ENCODE measurements around the gene MEN1. TPM values are rescaled to one million over a fixed set of nuclear protein-coding genes. Genes with fewer than 3 reads are reported as not detected.

The MEN1 gene
- total and polyA plus RNA-seq, 5 experiments from 2014 or later = 22.1 to 57.4 (median 50.7) TPM

- POLR2A ChIA-PET = interaction anchor here (0.6 to 45.2 kb wide), 6 partner anchors 1 to 453 kb away, joined by 3 to 2320 read pairs (median 5); partner anchors contain the start of genes MEN1, PYGM, RASGRP2 and SF1
- DNase-seq = no peak
- Mint-ChIP-seq H3K4me3 (peak overlapping the region in 4 of 10 donors; percentile 16 to 50 (median 40)), H3K36me3 (peaks cover 27 to 98% (median 63%) of the 10 kb centered on the region in 3 donors), H3K27me3 (no peaks in the 10 kb centered on the region), H3K27ac (peak overlapping the region in 6 of 10 donors; percentile 11 to 91 (median 66)), H3K9me3 (no peaks in the 10 kb centered on the region), H3K4me1 (peaks cover 36 to 98% (median 91%) of the 10 kb centered on the region in 4 donors)
- no peak for ATAC-seq
These were observed 40.2 kb downstream of the MEN1 start for GRCh38 chr11:64770120-64770519.

- POLR2A ChIA-PET = interaction anchor here (0.6 to 45.2 kb wide), 3 partner anchors 2 to 104 kb away, joined by 3 to 2320 read pairs (median 2320); partner anchors contain the start of genes PYGM, RASGRP2 and SF1
- peaks cover 35 to 98% (median 65%) of the 10 kb centered on the region in 3 donors for H3K36me3 Mint-ChIP-seq
- H3K4me1 Mint-ChIP-seq = peaks cover 43 to 98% (median 91%) of the 10 kb centered on the region in 4 donors
- ATAC-seq = no peak
- H3K27ac Mint-ChIP-seq = peak overlapping the region; percentile 37 to 99 (median 88)
- no peaks in the 10 kb centered on the region for H3K27me3 Mint-ChIP-seq
- H3K4me3 Mint-ChIP-seq = peak overlapping the region in 6 of 10 donors; percentile 9 to 67 (median 41)
- peak in 1 of 10 donors; percentile 1 for DNase-seq
- H3K9me3 Mint-ChIP-seq = no peaks in the 10 kb centered on the region
These were observed 41.1 kb downstream of the MEN1 start for GRCh38 chr11:64769283-64769682.

DNA sequence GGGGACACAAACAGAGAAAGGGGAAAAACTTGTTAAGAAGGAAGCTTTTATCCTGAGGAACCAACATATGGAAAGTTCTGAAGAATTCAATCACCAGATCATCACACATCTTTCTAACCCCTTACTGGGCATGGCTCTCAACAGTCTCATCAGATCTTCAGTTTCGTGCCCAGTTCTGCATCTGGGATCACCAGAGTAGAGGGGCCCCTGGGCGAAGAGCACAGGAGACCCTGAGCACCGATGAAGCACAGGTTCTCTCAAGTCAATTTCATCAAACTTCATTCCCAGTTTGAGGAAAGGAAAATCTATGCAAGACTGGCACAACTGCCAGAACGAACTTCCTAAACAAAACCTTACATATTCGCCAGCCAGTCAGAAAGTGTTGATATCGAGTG lies 42.1 kb downstream of the MEN1 start:
- H3K36me3 Mint-ChIP-seq = peaks cover 30 to 90% (median 61%) of the 10 kb centered on the region in 3 donors
- ATAC-seq = no peak
- H3K27ac Mint-ChIP-seq = peak overlapping the region; percentile 83 to 99 (median 94)
- peak overlapping the region in 9 of 10 donors; percentile 36 to 88 (median 78) for H3K4me3 Mint-ChIP-seq
- POLR2A ChIA-PET = interaction anchor here (1.2 to 45.2 kb wide), 4 partner anchors 3 to 110 kb away, joined by 3 to 2320 read pairs (median 1163); partner anchors contain the start of genes PYGM, RASGRP2 and SF1
- H3K4me1 Mint-ChIP-seq = peaks cover 46 to 98% (median 93%) of the 10 kb centered on the region in 4 donors
- H3K9me3 Mint-ChIP-seq = no peaks in the 10 kb centered on the region
- no peaks in the 10 kb centered on the region for H3K27me3 Mint-ChIP-seq
- DNase-seq = peak in 1 of 10 donors; percentile 7

- Mint-ChIP-seq H3K27ac (peak overlapping the region; percentile 83 to 99 (median 94)), H3K4me3 (peak overlapping the region; percentile 53 to 88 (median 78)), H3K27me3 (no peaks in the 10 kb centered on the region), H3K36me3 (peaks cover 27 to 90% (median 55%) of the 10 kb centered on the region in 3 donors), H3K9me3 (no peaks in the 10 kb centered on the region), H3K4me1 (peaks cover 49 to 98% (median 93%) of the 10 kb centered on the region in 4 donors)
- ATAC-seq (peak; percentile 15 to 30), DNase-seq (peak; percentile 66 to 93 (median 82))
- POLR2A ChIA-PET = interaction anchor here (1.2 to 45.2 kb wide), 4 partner anchors 3 to 110 kb away, joined by 3 to 2320 read pairs (median 1163); partner anchors contain the start of genes PYGM, RASGRP2 and SF1
These were observed 42.7 kb downstream of the MEN1 start for GRCh38 chr11:64767344-64768299.

- ATAC-seq (no peak), DNase-seq (no peak)
- peaks cover 25 to 87% (median 49%) of the 10 kb centered on the region in 3 donors for H3K36me3 Mint-ChIP-seq
- no peaks in the 10 kb centered on the region for H3K27me3 Mint-ChIP-seq
- peaks cover 50 to 98% (median 93%) of the 10 kb centered on the region in 4 donors for H3K4me1 Mint-ChIP-seq
- no peaks in the 10 kb centered on the region for H3K9me3 Mint-ChIP-seq
- peak overlapping the region; percentile 83 to 99 (median 94) for H3K27ac Mint-ChIP-seq
- H3K4me3 Mint-ChIP-seq = peak overlapping the region in 8 of 10 donors; percentile 38 to 88 (median 78)
- POLR2A ChIA-PET = interaction anchor here (39.5 to 45.2 kb wide), 2 partner anchors 4 to 16 kb away, joined by 2320 read pairs; partner anchors contain the start of genes PYGM, RASGRP2 and SF1
These were observed 43.5 kb downstream of the MEN1 start for GRCh38 chr11:64766881-64767280.

- H3K4me3 Mint-ChIP-seq = peak overlapping the region; percentile 55 to 93 (median 84)
- H3K9me3 Mint-ChIP-seq = no peaks in the 10 kb centered on the region
- no peak for ATAC-seq
- peaks cover 19 to 79% (median 43%) of the 10 kb centered on the region in 3 donors for H3K36me3 Mint-ChIP-seq
- peak overlapping the region; percentile 73 to 99 (median 95) for H3K27ac Mint-ChIP-seq
- DNase-seq = peak in 1 of 10 donors; percentile 26
- H3K4me1 Mint-ChIP-seq = peaks cover 47 to 98% (median 93%) of the 10 kb centered on the region in 4 donors
- POLR2A ChIA-PET = interaction anchor here (2.5 to 45.2 kb wide), 3 partner anchors 5 to 78 kb away, joined by 6 to 2320 read pairs (median 2320); partner anchors contain the start of genes CDC42BPG, PYGM, RASGRP2 and SF1
- no peaks in the 10 kb centered on the region for H3K27me3 Mint-ChIP-seq
These were observed 44.3 kb downstream of the MEN1 start for GRCh38 chr11:64765851-64766665.

DNA sequence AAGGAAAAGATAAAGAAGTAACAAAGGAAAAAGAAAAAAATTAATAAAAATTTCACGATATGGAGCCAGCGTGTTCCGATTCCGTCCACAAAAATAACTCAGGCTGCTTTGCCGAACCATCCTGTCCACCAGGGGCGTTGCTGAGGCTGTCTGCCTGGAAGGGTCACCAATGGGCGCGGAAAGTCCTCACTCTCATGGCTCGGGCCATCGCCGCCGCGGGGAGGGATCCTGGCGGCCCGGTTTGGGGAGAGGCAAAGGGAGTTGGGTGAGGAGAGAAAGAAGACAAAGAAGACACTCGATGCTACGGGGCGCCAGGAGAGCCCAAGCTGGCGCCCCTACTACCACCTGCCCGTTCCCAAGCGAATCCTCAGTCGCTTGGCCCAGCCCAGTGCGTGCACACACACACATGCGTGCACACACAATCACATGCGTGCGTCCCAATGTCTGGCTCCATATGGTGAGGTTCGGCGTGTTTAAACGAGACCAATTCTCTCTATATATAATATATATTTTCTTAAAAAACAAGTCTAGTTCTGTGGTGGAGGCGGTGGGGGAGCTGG lies 45.0 kb downstream of the MEN1 start:
- POLR2A ChIA-PET = interaction anchor here (0.6 to 45.2 kb wide), 6 partner anchors 6 to 734 kb away, joined by 3 to 2320 read pairs (median 5); partner anchors contain the start of genes CDC42BPG, MALAT1, PYGM and RASGRP2
- Mint-ChIP-seq H3K27me3 (no peaks in the 10 kb centered on the region), H3K4me1 (peaks cover 49 to 98% (median 93%) of the 10 kb centered on the region in 4 donors), H3K9me3 (no peaks in the 10 kb centered on the region), H3K4me3 (peak overlapping the region; percentile 68 to 93 (median 84)), H3K36me3 (peaks cover 19 to 74% (median 37%) of the 10 kb centered on the region in 3 donors), H3K27ac (peak overlapping the region; percentile 80 to 99 (median 92))
- DNase-seq = peak in 1 of 10 donors; percentile 41
- ATAC-seq = no peak

DNA sequence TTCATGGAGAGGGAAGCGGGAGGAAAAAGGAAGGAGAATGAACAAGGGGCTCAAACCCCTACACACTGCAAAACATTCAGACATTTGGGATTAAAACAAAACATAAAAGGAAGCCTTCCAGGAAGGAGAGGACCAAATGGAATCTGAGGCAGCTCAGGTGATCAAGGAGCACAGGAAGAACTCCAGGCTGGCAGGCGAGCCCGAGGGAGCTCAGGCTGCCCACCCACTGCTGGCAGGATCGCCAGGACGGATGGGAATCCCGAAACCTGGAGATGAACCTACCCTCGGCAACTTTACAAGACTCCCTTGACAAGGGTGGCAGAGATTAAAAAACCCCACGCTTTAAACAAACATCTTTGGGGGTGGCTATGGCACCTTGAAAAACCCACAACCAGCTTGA lies 45.6 kb downstream of the MEN1 start:
- ATAC-seq (no peak), DNase-seq (no peak)
- Mint-ChIP-seq H3K36me3 (peaks cover 19 to 68% (median 34%) of the 10 kb centered on the region in 3 donors), H3K4me3 (peak overlapping the region; percentile 68 to 93 (median 84)), H3K9me3 (no peaks in the 10 kb centered on the region), H3K27ac (peak overlapping the region; percentile 83 to 99 (median 92)), H3K4me1 (peaks cover 52 to 100% (median 95%) of the 10 kb centered on the region in 4 donors), H3K27me3 (no peaks in the 10 kb centered on the region)
- POLR2A ChIA-PET = interaction anchor here (0.6 to 45.2 kb wide), 12 partner anchors 6 to 734 kb away, joined by 3 to 2320 read pairs (median 6); partner anchors contain the start of genes CDC42BPG, EHD1, MALAT1 and MEN1

- ATAC-seq = peak; percentile 62 to 76
- peak; percentile 54 to 94 (median 82) for DNase-seq
- POLR2A ChIA-PET = interaction anchor here (0.7 to 45.2 kb wide), 15 partner anchors 7 to 733 kb away, joined by 3 to 2320 read pairs (median 5); partner anchors contain the start of genes CDC42BPG, EHD1, MAP4K2 and MEN1
- H3K9me3 Mint-ChIP-seq = no peaks in the 10 kb centered on the region
- H3K36me3 Mint-ChIP-seq = peaks cover 14 to 62% (median 28%) of the 10 kb centered on the region in 3 donors
- peak overlapping the region; percentile 83 to 99 (median 92) for H3K27ac Mint-ChIP-seq
- H3K4me1 Mint-ChIP-seq = peaks cover 52 to 100% (median 95%) of the 10 kb centered on the region in 4 donors
- H3K4me3 Mint-ChIP-seq = peak overlapping the region; percentile 68 to 93 (median 84)
- no peaks in the 10 kb centered on the region for H3K27me3 Mint-ChIP-seq
These were observed 46.2 kb downstream of the MEN1 start for GRCh38 chr11:64764040-64764611.

GRCh38 chr11:64763526-64764039 lies 46.8 kb downstream of the MEN1 start:
- H3K4me1 Mint-ChIP-seq = peaks cover 51 to 98% (median 94%) of the 10 kb centered on the region in 4 donors
- peak; percentile 3 for ATAC-seq
- peaks cover 14 to 56% (median 25%) of the 10 kb centered on the region in 3 donors for H3K36me3 Mint-ChIP-seq

More at GRCh38 chr11:64763526-64764039, 46.8 kb downstream of the MEN1 start:
- POLR2A ChIA-PET = interaction anchor here (0.7 to 45.2 kb wide), 15 partner anchors 7 to 734 kb away, joined by 3 to 2320 read pairs (median 4); partner anchors contain the start of genes EHD1, MAP4K2, MEN1 and POLA2
- peak in 3 of 10 donors; percentile 30 to 46 (median 45) for DNase-seq
- Mint-ChIP-seq H3K9me3 (no peaks in the 10 kb centered on the region), H3K27me3 (no peaks in the 10 kb centered on the region), H3K27ac (peak overlapping the region; percentile 87 to 99 (median 92)), H3K4me3 (peak overlapping the region; percentile 68 to 93 (median 84))
